ENCODE results near the gene ZNF808.
"Not testable (repeated sequence)": the region's sequence is repeated elsewhere in the genome, so short reads cannot be mapped to it uniquely, and the experiment has no call there.

ZNF808 gene

DNA sequence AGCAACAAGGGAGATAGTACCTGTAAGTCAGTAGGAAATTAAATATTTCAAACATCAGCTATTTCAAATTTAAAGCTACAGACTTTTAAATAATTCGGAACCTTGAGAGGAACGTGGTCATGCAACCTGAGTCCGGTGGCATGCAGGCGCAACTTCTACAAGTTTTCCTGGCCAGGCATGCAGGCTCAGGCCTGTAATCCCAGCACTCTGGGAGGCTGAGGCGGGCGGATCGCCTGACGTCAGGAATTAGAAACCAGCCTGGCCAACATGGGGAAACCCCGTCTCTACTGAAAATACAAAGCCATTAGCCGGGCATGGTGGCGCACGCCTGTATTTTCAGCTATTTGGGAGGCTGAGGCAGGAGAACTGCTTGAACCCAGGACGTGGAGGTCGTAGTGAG, 40.5 kb downstream of the ZNF808 start:
- Histone ChIP-seq H3K27ac (no peak overlapping the region), H3K27me3 (no peaks in the 10 kb centered on the region), H3K9me3 (peaks cover 0 to 15% (median 0%) of the 10 kb centered on the region in 3 donors), H3K4me1 (peaks cover 0 to 16% (median 7%) of the 10 kb centered on the region in 4 donors), H3K36me3 (peaks cover 19 to 31% (median 24%) of the 10 kb centered on the region in 3 donors), H3K4me3 (no peak overlapping the region)
- TF ChIP-seq, protein P1, sequence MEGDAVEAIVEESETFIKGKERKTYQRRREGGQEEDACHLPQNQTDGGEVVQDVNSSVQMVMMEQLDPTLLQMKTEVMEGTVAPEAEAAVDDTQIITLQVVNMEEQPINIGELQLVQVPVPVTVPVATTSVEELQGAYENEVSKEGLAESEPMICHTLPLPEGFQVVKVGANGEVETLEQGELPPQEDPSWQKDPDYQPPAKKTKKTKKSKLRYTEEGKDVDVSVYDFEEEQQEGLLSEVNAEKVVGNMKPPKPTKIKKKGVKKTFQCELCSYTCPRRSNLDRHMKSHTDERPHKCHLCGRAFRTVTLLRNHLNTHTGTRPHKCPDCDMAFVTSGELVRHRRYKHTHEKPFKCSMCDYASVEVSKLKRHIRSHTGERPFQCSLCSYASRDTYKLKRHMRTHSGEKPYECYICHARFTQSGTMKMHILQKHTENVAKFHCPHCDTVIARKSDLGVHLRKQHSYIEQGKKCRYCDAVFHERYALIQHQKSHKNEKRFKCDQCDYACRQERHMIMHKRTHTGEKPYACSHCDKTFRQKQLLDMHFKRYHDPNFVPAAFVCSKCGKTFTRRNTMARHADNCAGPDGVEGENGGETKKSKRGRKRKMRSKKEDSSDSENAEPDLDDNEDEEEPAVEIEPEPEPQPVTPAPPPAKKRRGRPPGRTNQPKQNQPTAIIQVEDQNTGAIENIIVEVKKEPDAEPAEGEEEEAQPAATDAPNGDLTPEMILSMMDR (IDR thresholded peaks at IDR 0.05), result no peak
- DNase-seq, result no peak
- intact Hi-C loops (cut with DNase I; ENCODE audit: low total_unique reads), result no loop called here

DNA sequence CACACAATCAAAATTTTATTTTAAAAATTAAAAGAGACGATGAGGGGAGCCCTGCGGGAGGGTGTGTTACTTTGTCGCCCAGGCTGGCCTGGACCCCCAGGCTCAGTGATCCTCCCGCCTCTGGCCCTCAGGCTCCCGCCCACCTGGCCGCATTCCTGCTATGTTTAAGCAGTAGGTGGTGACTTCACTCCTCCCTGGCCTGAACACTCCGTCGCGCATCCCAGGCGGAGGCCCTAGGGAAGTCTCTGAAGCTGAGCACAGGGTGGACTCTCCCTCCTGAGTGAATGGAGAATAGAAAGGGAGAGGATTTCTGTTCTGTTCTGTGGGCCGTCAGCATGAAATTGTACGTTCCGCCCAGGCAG, 42.2 kb downstream of the ZNF808 start:
- peak overlapping the region; percentile 66 to 68 for H3K4me3 ChIP-seq
- H3K9me3 ChIP-seq; intact Hi-C loops (cut with DNase I; ENCODE audit: low total_unique reads); H3K27me3 ChIP-seq: not testable (repeated sequence)
- peaks cover 4 to 29% (median 28%) of the 10 kb centered on the region in 3 donors for H3K36me3 ChIP-seq
- peaks cover 0 to 16% (median 7%) of the 10 kb centered on the region in 4 donors for H3K4me1 ChIP-seq
- DNase-seq, result peak in 1 of 2 donors; percentile 47
- H3K27ac ChIP-seq, result peak overlapping the region; percentile 86 to 87

GRCh38 chr19:52570000-52570861, 42.8 kb downstream of the ZNF808 start, which contains the start of gene ZNF701:
Gene ZNF701, plus strand, starts transcription at chr19:52570287. Its CDS starts 3,861 bp downstream, at chr19:52574148.
- H3K4me1 ChIP-seq, result peaks cover 0 to 16% (median 7%) of the 10 kb centered on the region in 4 donors
- peak within 1 kb of the TSS; percentile 66 to 68 for H3K4me3 ChIP-seq
- TF ChIP-seq, protein P1 (IDR thresholded peaks at IDR 0.05), result peak; percentile 34 to 47
- DNase-seq, result peak; percentile 95 to 97
- H3K36me3 ChIP-seq, result peaks cover 6 to 34% (median 31%) of the 10 kb centered on the region in 3 donors
- no peaks in the 10 kb centered on the region for H3K9me3 ChIP-seq
- H3K27ac ChIP-seq, result peak within 1 kb of the TSS; percentile 86 to 87
- intact Hi-C loops (cut with DNase I; ENCODE audit: low total_unique reads), result no loop called here
- H3K27me3 ChIP-seq, result no peaks in the 10 kb centered on the region

GRCh38 chr19:52584736-52585440, 57.4 kb downstream of the ZNF808 start:
- Histone ChIP-seq H3K36me3 (peaks cover 57 to 92% (median 77%) of the 10 kb centered on the region in 3 donors), H3K27me3 (no peaks in the 10 kb centered on the region), H3K9me3 (peaks cover 0 to 4% (median 0%) of the 10 kb centered on the region in 3 donors), H3K27ac (peak overlapping the region in 1 of 2 donors; percentile 31), H3K4me3 (peak overlapping the region in 1 of 2 donors; percentile 47), H3K4me1 (no peaks in the 10 kb centered on the region)
- TF ChIP-seq, protein P1 (IDR thresholded peaks at IDR 0.05), result no peak
- intact Hi-C loops (cut with DNase I; ENCODE audit: low total_unique reads), result no loop called here
- DNase-seq, result no peak

DNA sequence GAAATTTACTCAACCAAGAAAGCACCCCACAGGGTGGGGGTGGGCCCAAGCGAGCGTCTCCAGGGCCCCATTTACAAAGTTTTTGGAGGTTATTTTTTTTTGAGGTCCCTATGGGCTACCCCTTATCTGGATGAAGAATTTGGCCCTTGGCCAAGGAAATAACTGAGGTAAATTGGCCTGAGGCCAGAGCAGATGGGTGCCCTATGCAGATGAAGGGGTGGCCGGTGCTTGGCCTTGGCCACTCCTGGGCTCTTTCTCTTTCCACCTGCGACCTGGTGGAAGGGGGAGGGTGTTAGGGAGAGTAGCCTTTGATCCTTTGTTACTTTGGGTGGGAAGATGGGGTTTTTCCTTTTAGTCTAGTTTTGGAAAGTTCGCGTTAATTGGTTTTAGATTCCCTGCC, 58.1 kb downstream of the ZNF808 start:
- H3K4me3 ChIP-seq, result no peak overlapping the region
- intact Hi-C loops (cut with DNase I; ENCODE audit: low total_unique reads), result no loop called here
- peaks cover 0 to 4% (median 0%) of the 10 kb centered on the region in 3 donors for H3K9me3 ChIP-seq
- TF ChIP-seq, protein P1 (IDR thresholded peaks at IDR 0.05), result no peak
- H3K36me3 ChIP-seq, result peaks cover 58 to 90% (median 77%) of the 10 kb centered on the region in 3 donors
- no peaks in the 10 kb centered on the region for H3K27me3 ChIP-seq
- DNase-seq, result no peak
- H3K27ac ChIP-seq, result peak overlapping the region in 1 of 2 donors; percentile 31
- H3K4me1 ChIP-seq, result no peaks in the 10 kb centered on the region

All from tibial artery (tissue), 4 donors.